HG03175 (cell line): ENCODE results near the gene ZFPM1.

Experiments used
- ATAC-seq: cut with Tn5 transposase; IDR thresholded peaks from one replicate; pipeline ENCODE4 v1.9.1; 2021; ENCODE audit warnings: mild to moderate bottlenecking, moderate library complexity; ENCODE audit not compliant: unreplicated experiment

ZFPM1 gene

DNA sequence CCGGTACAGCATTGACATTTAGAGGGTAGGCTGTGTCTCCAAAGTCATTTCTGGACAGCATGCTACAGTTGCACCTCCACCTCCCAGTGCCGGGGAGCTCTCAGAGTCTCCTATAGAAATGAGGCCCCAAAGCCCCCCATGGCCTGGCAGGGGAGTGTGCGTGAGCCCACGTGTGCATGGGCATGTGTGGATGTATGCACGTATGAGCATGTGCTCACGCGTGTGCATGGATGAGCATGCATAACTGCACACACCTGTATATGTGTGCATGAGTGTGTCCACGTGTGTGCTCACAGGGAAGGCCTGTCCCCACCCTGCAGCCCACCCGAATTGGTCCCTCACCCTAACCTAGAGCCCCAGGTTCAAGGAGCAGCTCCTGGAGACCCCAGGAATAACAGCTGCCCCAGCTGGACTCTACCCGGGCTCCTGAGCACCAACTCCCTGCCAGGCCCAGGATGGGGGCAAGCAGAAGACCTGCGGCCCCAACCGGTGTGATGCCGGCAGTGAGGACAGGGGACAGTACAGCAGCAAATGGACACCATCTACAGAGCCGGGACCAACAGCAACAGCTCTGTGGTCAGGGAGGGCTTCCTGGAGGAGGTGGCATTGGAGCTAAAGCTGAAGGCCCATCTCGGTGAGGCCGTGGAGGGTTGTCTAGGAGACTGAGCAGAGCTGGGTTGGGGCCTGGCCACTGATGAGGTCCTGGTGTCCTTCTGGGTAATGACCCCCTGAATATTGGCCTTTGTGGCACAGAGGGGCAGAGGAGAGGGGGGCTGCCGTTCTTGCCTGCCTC lies 35.2 kb upstream of the ZFPM1 start:
- ATAC-seq, result no peak

GRCh38 chr16:88418869-88419268 lies 34.2 kb upstream of the ZFPM1 start:
- no peak for ATAC-seq

- ATAC-seq, result no peak
Measured at GRCh38 chr16:88419790-88420189, 33.3 kb upstream of the ZFPM1 start.

DNA sequence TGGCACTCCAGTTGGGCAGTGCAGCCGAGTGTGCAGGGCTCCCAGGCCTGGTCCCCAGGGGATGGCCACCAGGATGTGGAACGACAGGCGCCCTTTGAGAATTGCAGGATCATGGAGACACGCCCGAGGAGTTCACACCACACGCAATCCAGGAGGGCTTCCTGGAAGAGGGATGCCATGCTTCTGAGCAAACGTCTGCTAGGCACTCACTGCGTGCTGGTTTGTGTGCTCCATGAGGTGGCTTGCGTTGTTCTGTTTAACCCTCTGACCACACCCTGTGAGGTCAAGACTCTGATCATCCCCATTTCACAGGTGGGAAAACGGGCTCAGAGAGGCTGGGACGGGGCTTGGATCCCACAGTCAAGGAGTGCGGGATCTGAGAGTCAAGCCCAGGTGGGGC lies 32.6 kb upstream of the ZFPM1 start:
- no peak for ATAC-seq

DNA sequence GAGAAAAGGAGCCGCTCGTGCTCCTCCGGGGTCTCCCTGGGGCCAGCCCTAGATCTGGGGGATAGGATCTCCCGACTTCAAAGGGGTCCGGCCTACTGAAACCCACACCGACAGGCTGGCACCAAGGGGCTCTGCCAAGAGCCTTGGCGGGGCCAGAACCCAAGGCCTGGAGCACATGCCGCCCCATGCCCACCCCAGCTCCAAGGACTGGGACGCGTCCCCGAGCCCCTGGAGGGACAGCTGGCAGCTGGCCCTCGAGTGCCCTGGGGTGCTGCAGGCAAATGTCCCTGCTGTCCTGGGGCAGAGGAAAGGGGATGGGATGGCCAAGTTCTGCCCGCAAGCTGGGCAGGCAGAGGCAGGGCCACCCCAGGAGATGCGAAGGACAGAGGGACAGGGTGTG lies 31.8 kb upstream of the ZFPM1 start:
- ATAC-seq, result no peak

DNA sequence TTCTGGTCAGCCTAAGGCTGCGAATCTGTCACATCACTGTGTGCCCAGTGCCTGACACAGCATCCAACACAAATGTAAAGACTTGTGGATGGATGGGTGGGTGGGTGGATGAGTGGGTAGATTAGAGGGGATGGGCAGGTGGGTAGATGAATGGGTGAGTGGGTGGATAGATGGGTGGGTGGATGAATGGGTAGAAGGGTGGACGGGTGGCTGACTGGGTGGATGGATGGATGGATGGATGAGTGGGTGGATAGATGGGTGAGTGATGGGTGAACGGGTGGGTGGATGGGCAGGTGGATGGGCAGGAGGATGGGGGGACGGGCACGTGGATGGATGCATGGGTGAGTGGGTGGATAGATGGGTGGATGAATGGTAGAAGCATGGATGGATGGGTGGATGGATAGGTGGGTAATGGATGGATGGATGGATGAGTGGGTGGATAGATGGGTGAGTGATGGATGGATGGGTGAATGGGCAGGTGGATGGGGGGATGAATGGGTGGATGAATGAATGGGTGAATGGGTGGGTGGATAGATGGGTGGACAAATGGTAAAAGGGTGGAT lies 31.1 kb upstream of the ZFPM1 start:
- no peak for ATAC-seq

- ATAC-seq, result no peak
Measured at GRCh38 chr16:88422733-88423447, 30.2 kb upstream of the ZFPM1 start.

- no peak for ATAC-seq
Measured at GRCh38 chr16:88423448-88423850, 29.6 kb upstream of the ZFPM1 start.

DNA sequence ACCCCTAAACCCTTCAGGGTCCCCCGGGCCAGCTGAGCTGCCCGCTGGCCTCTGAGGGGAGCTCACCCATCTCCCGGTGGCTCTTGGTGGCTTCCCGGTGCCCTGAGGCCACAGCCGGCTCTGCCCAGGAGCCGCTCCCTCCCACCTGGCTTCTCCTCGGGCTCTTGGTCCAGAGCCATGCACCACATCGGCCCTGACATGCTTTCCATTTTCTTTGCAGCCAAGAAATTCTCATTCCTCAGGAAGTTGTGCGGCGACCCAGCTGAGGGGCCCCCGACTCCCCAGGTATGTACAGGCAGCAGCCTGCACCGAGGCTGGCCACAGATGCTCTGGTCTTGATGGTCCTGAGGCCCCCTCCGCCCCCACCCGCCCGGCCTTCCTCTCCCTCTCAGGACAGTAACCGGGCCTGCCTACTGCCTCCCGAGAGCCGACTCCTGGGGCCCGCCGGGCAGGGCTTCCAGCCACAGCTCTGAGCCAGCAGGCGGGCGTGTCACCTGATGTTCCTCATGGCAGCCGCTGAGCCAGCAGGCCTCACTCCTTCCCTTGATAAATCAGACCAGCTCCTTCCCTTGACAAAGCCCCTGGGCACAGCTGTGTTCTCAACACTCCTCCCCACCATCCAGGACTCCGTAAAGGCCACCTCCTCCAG lies 28.4 kb upstream of the ZFPM1 start:
- ATAC-seq, result no peak

GRCh38 chr16:88426018-88426417 lies 27.1 kb upstream of the ZFPM1 start:
- ATAC-seq, result no peak

- ATAC-seq, result no peak
Measured at GRCh38 chr16:88427376-88427775, 25.7 kb upstream of the ZFPM1 start.

GRCh38 chr16:88428156-88428555 lies 24.9 kb upstream of the ZFPM1 start:
- no peak for ATAC-seq

DNA sequence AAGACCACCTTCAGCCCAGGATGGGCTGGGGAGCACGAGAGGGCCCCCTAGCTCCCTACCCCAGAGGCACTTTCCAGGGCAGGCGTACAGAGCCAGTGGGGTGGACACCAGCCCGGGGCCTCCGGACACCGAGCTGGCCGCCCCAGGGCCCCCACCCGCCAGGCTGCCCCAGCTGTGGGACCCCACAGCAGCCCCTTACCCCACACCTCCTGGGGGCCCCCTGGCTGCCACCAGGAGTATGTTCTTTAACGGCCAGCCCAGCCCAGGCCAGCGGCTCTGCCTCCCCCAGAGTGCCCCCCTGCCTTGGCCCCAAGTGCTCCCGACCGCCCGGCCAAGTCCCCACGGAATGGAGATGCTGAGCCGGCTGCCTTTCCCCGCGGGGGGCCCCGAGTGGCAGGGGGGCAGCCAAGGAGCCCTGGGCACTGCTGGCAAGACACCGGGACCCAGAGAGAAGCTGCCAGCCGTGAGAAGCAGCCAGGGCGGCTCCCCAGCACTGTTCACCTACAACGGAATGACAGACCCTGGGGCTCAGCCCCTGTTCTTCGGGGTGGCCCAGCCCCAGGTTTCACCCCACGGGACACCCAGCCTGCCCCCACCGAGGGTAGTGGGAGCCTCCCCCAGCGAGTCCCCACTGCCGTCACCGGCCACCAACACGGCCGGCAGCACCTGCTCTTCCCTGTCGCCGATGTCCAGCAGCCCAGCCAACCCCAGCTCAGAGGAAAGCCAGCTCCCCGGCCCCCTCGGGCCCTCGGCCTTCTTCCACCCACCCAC lies 24.3 kb upstream of the ZFPM1 start:
- ATAC-seq, result no peak

GRCh38 chr16:88429387-88430184 lies 23.5 kb upstream of the ZFPM1 start:
- no peak for ATAC-seq

DNA sequence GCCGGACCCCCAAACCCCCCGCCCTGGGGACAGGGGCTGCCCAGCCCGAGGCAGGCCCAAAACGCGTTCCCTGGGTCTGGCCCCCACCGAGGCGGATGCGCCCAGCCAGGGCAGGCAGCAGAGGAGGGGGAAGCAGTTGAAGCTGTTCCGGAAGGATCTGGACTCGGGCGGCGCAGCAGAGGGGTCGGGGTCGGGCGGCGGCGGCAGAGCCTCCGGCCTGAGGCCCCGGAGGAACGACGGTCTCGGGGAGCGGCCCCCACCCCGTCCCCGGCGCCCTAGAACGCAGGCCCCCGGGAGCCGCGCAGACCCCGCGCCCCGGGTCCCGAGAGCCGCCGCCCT lies 22.9 kb upstream of the ZFPM1 start:
- peak; percentile 18 for ATAC-seq

DNA sequence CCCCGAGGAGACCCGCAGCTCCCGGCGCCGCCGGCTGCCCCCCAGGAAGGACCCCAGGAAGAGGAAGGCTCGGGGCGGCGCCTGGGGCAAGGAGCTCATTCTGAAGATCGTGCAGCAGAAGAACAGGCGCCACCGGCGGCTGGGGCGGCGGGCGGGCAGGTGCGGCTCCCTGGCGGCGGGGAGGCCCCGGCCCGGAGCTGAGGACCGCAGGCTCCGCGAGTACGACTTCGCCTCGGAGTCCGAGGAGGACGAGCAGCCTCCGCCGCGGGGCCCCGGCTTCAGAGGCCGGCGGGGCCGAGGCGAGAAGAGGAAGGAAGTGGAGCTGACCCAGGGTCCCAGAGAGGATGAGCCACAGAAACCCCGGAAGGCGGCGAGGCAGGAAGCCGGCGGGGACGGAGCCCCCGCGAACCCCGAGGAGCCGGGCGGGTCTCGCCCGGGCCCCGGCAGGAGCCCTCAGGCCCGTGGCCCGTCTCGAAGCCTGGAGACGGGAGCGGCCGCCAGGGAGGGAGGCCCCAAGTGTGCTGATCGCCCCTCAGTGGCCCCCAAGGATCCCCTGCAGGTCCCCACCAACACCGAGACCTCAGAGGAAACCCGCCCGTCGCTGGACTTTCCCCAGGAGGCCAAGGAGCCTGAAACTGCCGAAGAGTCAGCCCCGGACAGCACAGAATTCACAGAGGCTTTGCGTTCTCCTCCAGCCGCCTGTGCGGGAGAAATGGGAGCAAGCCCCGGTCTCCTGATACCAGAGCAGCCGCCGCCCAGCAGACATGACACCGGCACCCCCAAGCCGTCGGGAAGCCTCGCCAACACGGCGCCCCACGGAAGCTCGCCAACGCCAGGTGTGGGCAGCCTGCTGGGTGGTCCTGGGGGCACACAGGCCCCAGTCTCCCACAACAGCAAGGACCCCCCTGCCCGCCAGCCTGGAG lies 22.3 kb upstream of the ZFPM1 start:
- ATAC-seq, result peak; percentile 63

GRCh38 chr16:88431651-88432050 lies 21.4 kb upstream of the ZFPM1 start:
- no peak for ATAC-seq

GRCh38 chr16:88432174-88432573 lies 20.9 kb upstream of the ZFPM1 start:
- no peak for ATAC-seq

DNA sequence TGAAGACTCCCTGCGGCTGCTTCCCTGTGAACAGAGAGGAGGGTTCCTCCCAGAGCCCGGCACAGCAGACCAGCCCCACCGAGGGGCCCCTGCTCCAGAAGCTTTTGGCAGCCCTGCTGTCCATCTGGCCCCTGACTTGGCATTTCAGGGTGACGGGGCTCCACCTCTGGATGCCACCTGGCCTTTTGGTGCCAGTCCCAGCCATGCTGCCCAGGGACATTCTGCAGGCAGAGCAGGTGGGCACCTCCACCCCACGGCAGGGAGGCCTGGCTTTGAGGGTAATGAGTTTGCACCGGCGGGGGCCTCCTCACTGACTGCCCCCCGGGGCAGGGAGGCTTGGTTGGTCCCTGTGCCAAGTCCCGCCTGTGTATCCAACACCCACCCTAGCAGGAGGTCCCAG lies 20.3 kb upstream of the ZFPM1 start:
- no peak for ATAC-seq
